ENCODE data around the gene RNF13. TPM values are rescaled to one million over a fixed set of nuclear protein-coding genes. Genes with fewer than 3 reads are reported as not detected.
"Not testable (repeated sequence)": the region's sequence is repeated elsewhere in the genome, so short reads cannot be mapped to it uniquely, and the experiment has no call there.

Gene RNF13
- total RNA-seq, 3 donors from 2014 or later = 95.0 to 142 (median 114) TPM

- no peak overlapping the region for H3K4me3 ChIP-seq
- H3K27me3 ChIP-seq = no peaks in the 10 kb centered on the region
- H3K27ac ChIP-seq = no peak overlapping the region
- H3K36me3 ChIP-seq = no peaks in the 10 kb centered on the region
- DNase-seq (ENCODE audit: low spot score in 2 of 2) = no peak
- intact Hi-C loops (cut with DNase I; ENCODE audit: low total_unique reads) = no loop called here
- TF ChIP-seq POLR2AphosphoS5 (IDR thresholded peaks at IDR 0.05) (no peak), CTCF (IDR thresholded peaks at IDR 0.05) (no peak), POLR2A (IDR thresholded peaks at IDR 0.05) (no peak)
- no peaks in the 10 kb centered on the region for H3K4me1 ChIP-seq
- H3K9me3 ChIP-seq = peaks cover 0 to 6% of the 10 kb centered on the region in 2 donors
These were observed 121.5 kb downstream of the RNF13 start for GRCh38 chr3:149934524-149934923.

- no peak overlapping the region for H3K27ac ChIP-seq
- intact Hi-C loops (cut with DNase I; ENCODE audit: low total_unique reads) = no loop called here
- H3K27me3 ChIP-seq = no peaks in the 10 kb centered on the region
- H3K4me3 ChIP-seq = no peak overlapping the region
- H3K4me1 ChIP-seq = no peaks in the 10 kb centered on the region
- TF ChIP-seq CTCF (IDR thresholded peaks at IDR 0.05) = peak in 2 of 3 donors; percentile 45 to 47
- no peak for TF ChIP-seq POLR2AphosphoS5 (IDR thresholded peaks at IDR 0.05)
- peaks cover 0 to 6% of the 10 kb centered on the region in 2 donors for H3K9me3 ChIP-seq
- DNase-seq (ENCODE audit: low spot score in 2 of 2) = no peak
- H3K36me3 ChIP-seq = no peaks in the 10 kb centered on the region
These were observed 123.8 kb downstream of the RNF13 start for GRCh38 chr3:149936812-149937230.

- H3K4me3 ChIP-seq; intact Hi-C loops (cut with DNase I; ENCODE audit: low total_unique reads); H3K27ac ChIP-seq: not testable (repeated sequence)
These were observed 125.5 kb downstream of the RNF13 start for GRCh38 chr3:149938392-149939055.

GRCh38 chr3:149941186-149941585 lies 128.2 kb downstream of the RNF13 start:
- intact Hi-C loops (cut with DNase I; ENCODE audit: low total_unique reads) = no loop called here

More at GRCh38 chr3:149938392-149939055, 125.5 kb downstream of the RNF13 start:
- not testable (repeated sequence) for DNase-seq (ENCODE audit: low spot score in 2 of 2); H3K4me1 ChIP-seq; H3K9me3 ChIP-seq; H3K36me3 ChIP-seq; H3K27me3 ChIP-seq

GRCh38 chr3:149941946-149942345 lies 128.9 kb downstream of the RNF13 start:
- TF ChIP-seq POLR2AphosphoS5 (IDR thresholded peaks at IDR 0.05) (no peak), CTCF (IDR thresholded peaks at IDR 0.05) (no peak), POLR2A (IDR thresholded peaks at IDR 0.05) (no peak)
- no peak overlapping the region for H3K27ac ChIP-seq
- intact Hi-C loops (cut with DNase I; ENCODE audit: low total_unique reads) = no loop called here

More at GRCh38 chr3:149941186-149941585, 128.2 kb downstream of the RNF13 start:
- peaks cover 0 to 10% of the 10 kb centered on the region in 2 donors for H3K9me3 ChIP-seq
- H3K4me1 ChIP-seq = no peaks in the 10 kb centered on the region
- H3K27me3 ChIP-seq = no peaks in the 10 kb centered on the region
- H3K36me3 ChIP-seq = no peaks in the 10 kb centered on the region
- H3K4me3 ChIP-seq = no peak overlapping the region
- no peak for TF ChIP-seq POLR2A (IDR thresholded peaks at IDR 0.05)
- no peak for TF ChIP-seq POLR2AphosphoS5 (IDR thresholded peaks at IDR 0.05)
- TF ChIP-seq CTCF (IDR thresholded peaks at IDR 0.05) = no peak
- H3K27ac ChIP-seq = no peak overlapping the region
- DNase-seq (ENCODE audit: low spot score in 2 of 2) = no peak

More at GRCh38 chr3:149941946-149942345, 128.9 kb downstream of the RNF13 start:
- Histone ChIP-seq H3K4me1 (no peaks in the 10 kb centered on the region), H3K27me3 (no peaks in the 10 kb centered on the region), H3K4me3 (no peak overlapping the region), H3K36me3 (no peaks in the 10 kb centered on the region), H3K9me3 (peaks cover 0 to 10% of the 10 kb centered on the region in 2 donors)
- no peak for DNase-seq (ENCODE audit: low spot score in 2 of 2)

Data from breast epithelium (tissue), 4 donors.